CD14-positive monocyte (primary cell): ENCODE results near the gene ADAMTS8. TPM values are rescaled to one million over a fixed set of nuclear protein-coding genes. Genes with fewer than 3 reads are reported as not detected.

ENCODE experiments used
- DNase-seq, 3 donors: peaks; one replicate each; pipeline ENCODE4 v3.0.0-alpha.2; 2011 to 2022
- H2AFZ ChIP-seq: 2 replicates; pipeline ENCODE4 v1.6.0; 2012; ENCODE audit warnings: mild to moderate bottlenecking, low read depth, low read length, inconsistent platforms; ENCODE audit not compliant: insufficient read depth, poor library complexity, severe bottlenecking
- H3K27ac ChIP-seq, 2 donors: 1 replicate in 1 of 2; 2 replicates in 1 of 2; pipeline ENCODE4 v1.5.1; 2012 to 2013; ENCODE audit warnings: low read length in 2 of 2, control low read depth in 1 of 2, inconsistent platforms in 1 of 2, low read depth in 1 of 2, mild to moderate bottlenecking in 1 of 2
- H3K27me3 ChIP-seq, 2 donors: one replicate each; pipeline versions ENCODE4 v1.6.0 to v1.6.1; 2011 to 2013; ENCODE audit warnings: low read length in 2 of 2; ENCODE audit not compliant: control insufficient read depth in 2 of 2, insufficient read depth in 2 of 2
- H3K36me3 ChIP-seq, 2 donors: replicated peaks in 1 of 2; 1 replicate in 1 of 2; 2 replicates in 1 of 2; pipeline versions ENCODE4 v1.5.1 to v1.6.1; 2012 to 2013; ENCODE audit warnings: low read length in 2 of 2, control low read depth in 1 of 2, inconsistent platforms in 1 of 2, mild to moderate bottlenecking in 1 of 2; ENCODE audit not compliant: insufficient read depth in 2 of 2, control insufficient read depth in 1 of 2
- H3K4me1 ChIP-seq, 2 donors: 1 replicate in 1 of 2; 2 replicates in 1 of 2; pipeline versions ENCODE4 v1.5.1 to v1.6.1; 2012 to 2013; ENCODE audit warnings: low read length in 2 of 2, control low read depth in 1 of 2, inconsistent platforms in 1 of 2, mild to moderate bottlenecking in 1 of 2, moderate library complexity in 1 of 2; ENCODE audit not compliant: insufficient read depth in 2 of 2, control insufficient read depth in 1 of 2
- H3K4me2 ChIP-seq: replicated peaks from 2 replicates; pipeline ENCODE3; 2012; ENCODE audit warnings: low read length, moderate library complexity, mild to moderate bottlenecking; ENCODE audit not compliant: poor library complexity, severe bottlenecking; ENCODE audit errors: extremely low read depth
- H3K4me3 ChIP-seq, 3 experiments: fragments of 200-600 bp in 1 of 3; sonication (generic) in 1 of 3; replicated peaks in 1 of 3; 1 replicate in 2 of 3; 2 replicates in 1 of 3; pipeline ENCODE4 v1.5.1; 2011 to 2013; ENCODE audit warnings: low read length in 3 of 3, mild to moderate bottlenecking in 3 of 3, control low read depth in 2 of 3, low read depth in 2 of 3, inconsistent platforms in 1 of 3, moderate library complexity in 1 of 3
- H3K79me2 ChIP-seq: 2 replicates; pipeline ENCODE4 v1.6.0; 2012; ENCODE audit warnings: mild to moderate bottlenecking, control low read depth, inconsistent platforms, low read length, moderate library complexity; ENCODE audit not compliant: insufficient read depth
- H3K9ac ChIP-seq: 2 replicates; pipeline ENCODE4 v1.6.0; 2017; ENCODE audit warnings: low read length, mild to moderate bottlenecking; ENCODE audit not compliant: insufficient read depth, poor library complexity, severe bottlenecking
- H3K9me3 ChIP-seq, 2 donors: replicated peaks in 1 of 2; 1 replicate in 1 of 2; 2 replicates in 1 of 2; pipeline versions ENCODE4 v1.5.1 to v1.6.1; 2012 to 2013; ENCODE audit warnings: low read length in 2 of 2, control low read depth in 1 of 2; ENCODE audit not compliant: control insufficient read depth in 1 of 2, insufficient read depth in 1 of 2
- H4K20me1 ChIP-seq: 2 replicates; pipeline ENCODE4 v1.6.0; 2012; ENCODE audit warnings: mild to moderate bottlenecking, low read length, control low read depth, moderate library complexity; ENCODE audit not compliant: insufficient read depth
- H3K27ac Mint-ChIP-seq, 7 donors: one replicate each; pipeline ENCODE4 v1.8.0; 2020; ENCODE audit warnings: mild to moderate bottlenecking in 7 of 7, mixed read lengths in 7 of 7, moderate library complexity in 6 of 7, inconsistent platforms in 2 of 7
- H3K27me3 Mint-ChIP-seq, 3 donors: one replicate each; pipeline ENCODE4 v1.8.0; 2021 to 2022; ENCODE audit warnings: low read depth in 3 of 3, mild to moderate bottlenecking in 3 of 3, mixed read lengths in 3 of 3, moderate library complexity in 3 of 3, inconsistent platforms in 1 of 3
- H3K36me3 Mint-ChIP-seq, 2 donors: one replicate each; pipeline ENCODE4 v1.8.0; 2020; ENCODE audit warnings: mixed read lengths in 2 of 2, inconsistent platforms in 1 of 2, mild to moderate bottlenecking in 1 of 2
- H3K4me1 Mint-ChIP-seq: one replicate; pipeline ENCODE4 v1.8.0; 2020; ENCODE audit warnings: mild to moderate bottlenecking, mixed read lengths
- H3K4me3 Mint-ChIP-seq, 2 donors: one replicate each; pipeline ENCODE4 v1.8.0; 2020; ENCODE audit warnings: mild to moderate bottlenecking in 2 of 2, mixed read lengths in 2 of 2, moderate library complexity in 1 of 2
- H3K9me3 Mint-ChIP-seq, 7 donors: one replicate each; pipeline ENCODE4 v1.8.0; 2020 to 2022; ENCODE audit warnings: mixed read lengths in 7 of 7, mild to moderate bottlenecking in 6 of 7, moderate library complexity in 6 of 7, inconsistent platforms in 2 of 7
- CTCF ChIP-seq: fragments of 200-600 bp; IDR thresholded peaks from one replicate; pipeline ENCODE4 v1.8.0; 2022; ENCODE audit warnings: antibody characterized with exemption, mild to moderate bottlenecking
- WGBS: methylation state at CpG from one replicate; pipeline ENCODE4 v1.1.5; 2013; ENCODE audit warnings: missing lambda C conversion rate; ENCODE audit not compliant: insufficient coverage; 5-methylcytosine and 5-hydroxymethylcytosine counted together
- intact Hi-C, 2 donors: fragments of 100-400 bp; cut with micrococcal nuclease; formaldehyde crosslinking; loops; one replicate each; pipeline versions ENCODE4 v1.15.0 to v1.15.1; 2023
- polyA plus RNA-seq, 3 donors: library from polyadenylated mRNA; depleted of rRNA in 1 of 3; unstranded in 2 of 3; stranded (reverse) in 1 of 3; fragments of 300-500 nt in 2 of 3; fragments of >200 nt in 1 of 3; fragmentation: Illumina TruSeq in 2 of 3; gene quantifications; 1 replicate in 2 of 3; 2 replicates in 1 of 3; pipeline ENCODE4 v1.2.3, GENCODE V29; 2012 to 2021

Gene ADAMTS8
- polyA plus RNA-seq, 3 donors, result not detected

- no peak for TF ChIP-seq CTCF
- H3K9ac ChIP-seq, result no peak overlapping the region
- H3K4me3 Mint-ChIP-seq, result no peak overlapping the region
- peaks cover 0 to 2% (median 0%) of the 10 kb centered on the region in 7 donors for H3K9me3 Mint-ChIP-seq
- H4K20me1 ChIP-seq, result no peaks in the 10 kb centered on the region
- H3K9me3 ChIP-seq, result no peaks in the 10 kb centered on the region
- no peaks in the 10 kb centered on the region for H3K36me3 Mint-ChIP-seq
- H3K4me1 Mint-ChIP-seq, result peaks cover 24% of the 10 kb centered on the region
- WGBS, result 97% methylated on average over 3 of the region's 5 CpGs
- no peaks in the 10 kb centered on the region for H3K36me3 ChIP-seq
- no peak for DNase-seq
- H3K79me2 ChIP-seq, result no peaks in the 10 kb centered on the region
- no peak overlapping the region for H3K27ac Mint-ChIP-seq
- peaks cover 16 to 21% of the 10 kb centered on the region in 2 donors for H3K4me1 ChIP-seq
- H2AFZ ChIP-seq, result no peak overlapping the region
- no peak overlapping the region for H3K4me2 ChIP-seq
- intact Hi-C loops, result no loop called here
- H3K4me3 ChIP-seq, result no peak overlapping the region
- peaks cover 4 to 17% (median 13%) of the 10 kb centered on the region in 3 donors for H3K27me3 Mint-ChIP-seq
- peaks cover 0 to 3% of the 10 kb centered on the region in 2 donors for H3K27me3 ChIP-seq
- H3K27ac ChIP-seq, result no peak overlapping the region
Measured at GRCh38 chr11:130404727-130405126, 23.7 kb downstream of the ADAMTS8 start.

GRCh38 chr11:130403967-130404366 lies 24.4 kb downstream of the ADAMTS8 start:
- no peaks in the 10 kb centered on the region for H3K9me3 ChIP-seq
- H3K27me3 ChIP-seq, result peaks cover 0 to 3% of the 10 kb centered on the region in 2 donors
- intact Hi-C loops, result no loop called here
- no peaks in the 10 kb centered on the region for H4K20me1 ChIP-seq
- no peak overlapping the region for H2AFZ ChIP-seq
- no peak overlapping the region for H3K27ac ChIP-seq
- no peak for DNase-seq
- no peak overlapping the region for H3K4me3 Mint-ChIP-seq
- H3K36me3 ChIP-seq, result no peaks in the 10 kb centered on the region
- peaks cover 0 to 2% (median 0%) of the 10 kb centered on the region in 7 donors for H3K9me3 Mint-ChIP-seq
- no peak overlapping the region for H3K4me2 ChIP-seq
- no peak overlapping the region for H3K4me3 ChIP-seq
- H3K4me1 Mint-ChIP-seq, result peaks cover 24% of the 10 kb centered on the region
- peaks cover 4 to 17% (median 11%) of the 10 kb centered on the region in 3 donors for H3K27me3 Mint-ChIP-seq
- no peak for TF ChIP-seq CTCF
- H3K9ac ChIP-seq, result no peak overlapping the region
- 93% methylated on average over 3 of the region's 3 CpGs for WGBS
- H3K27ac Mint-ChIP-seq, result no peak overlapping the region
- no peaks in the 10 kb centered on the region for H3K36me3 Mint-ChIP-seq
- peaks cover 16 to 21% of the 10 kb centered on the region in 2 donors for H3K4me1 ChIP-seq
- H3K79me2 ChIP-seq, result no peaks in the 10 kb centered on the region
